HL-60 (cell line): ENCODE data around the gene SORD.

ENCODE experiments used
- GABPA ChIP-seq: IDR thresholded peaks from 2 replicates; pipeline ENCODE4 v1.6.1; 2012; ENCODE audit warnings: low read depth
- POLR2AphosphoS5 ChIP-seq: IDR thresholded peaks from 2 replicates; pipeline ENCODE4 v1.6.1; 2012; ENCODE audit warnings: low read depth
- SPI1 ChIP-seq: IDR thresholded peaks from 2 replicates; pipeline ENCODE4 v1.6.1; 2012; ENCODE audit warnings: low read depth, mild to moderate bottlenecking, borderline replicate concordance
- TF ChIP-seq, protein P1 (sequence below): IDR thresholded peaks from one replicate; pipeline ENCODE4 v1.5.1; 2011; ENCODE audit warnings: low read length, control low read depth, inconsistent platforms; ENCODE audit not compliant: insufficient read depth
- TF ChIP-seq, protein P2 (sequence below): IDR thresholded peaks from 2 replicates; pipeline ENCODE4 v1.6.1; 2012; ENCODE audit warnings: low read depth; ENCODE audit not compliant: insufficient replicate concordance

DNA sequence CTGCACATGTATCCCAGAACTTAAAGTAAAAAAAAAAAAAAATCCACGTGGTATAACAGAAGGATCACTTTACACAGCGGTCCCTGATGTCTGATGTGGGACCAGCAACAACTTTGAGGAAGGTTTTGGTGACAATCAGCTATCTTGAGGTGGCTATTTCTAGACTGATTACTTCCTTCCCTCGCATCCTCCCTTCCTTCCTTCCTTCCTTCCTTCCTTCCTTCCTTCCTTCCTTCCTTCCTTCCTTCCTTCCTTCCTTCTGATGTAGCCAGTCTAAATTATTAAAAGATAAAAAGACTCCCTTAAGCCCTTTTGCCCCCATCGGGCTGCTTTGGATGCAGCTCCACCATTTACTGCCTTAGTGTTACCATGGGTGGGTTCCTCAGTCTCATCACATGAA, 14.9 kb downstream of the SORD start:
- TF ChIP-seq, protein P1, sequence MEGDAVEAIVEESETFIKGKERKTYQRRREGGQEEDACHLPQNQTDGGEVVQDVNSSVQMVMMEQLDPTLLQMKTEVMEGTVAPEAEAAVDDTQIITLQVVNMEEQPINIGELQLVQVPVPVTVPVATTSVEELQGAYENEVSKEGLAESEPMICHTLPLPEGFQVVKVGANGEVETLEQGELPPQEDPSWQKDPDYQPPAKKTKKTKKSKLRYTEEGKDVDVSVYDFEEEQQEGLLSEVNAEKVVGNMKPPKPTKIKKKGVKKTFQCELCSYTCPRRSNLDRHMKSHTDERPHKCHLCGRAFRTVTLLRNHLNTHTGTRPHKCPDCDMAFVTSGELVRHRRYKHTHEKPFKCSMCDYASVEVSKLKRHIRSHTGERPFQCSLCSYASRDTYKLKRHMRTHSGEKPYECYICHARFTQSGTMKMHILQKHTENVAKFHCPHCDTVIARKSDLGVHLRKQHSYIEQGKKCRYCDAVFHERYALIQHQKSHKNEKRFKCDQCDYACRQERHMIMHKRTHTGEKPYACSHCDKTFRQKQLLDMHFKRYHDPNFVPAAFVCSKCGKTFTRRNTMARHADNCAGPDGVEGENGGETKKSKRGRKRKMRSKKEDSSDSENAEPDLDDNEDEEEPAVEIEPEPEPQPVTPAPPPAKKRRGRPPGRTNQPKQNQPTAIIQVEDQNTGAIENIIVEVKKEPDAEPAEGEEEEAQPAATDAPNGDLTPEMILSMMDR, result no peak
- TF ChIP-seq, protein P2, sequence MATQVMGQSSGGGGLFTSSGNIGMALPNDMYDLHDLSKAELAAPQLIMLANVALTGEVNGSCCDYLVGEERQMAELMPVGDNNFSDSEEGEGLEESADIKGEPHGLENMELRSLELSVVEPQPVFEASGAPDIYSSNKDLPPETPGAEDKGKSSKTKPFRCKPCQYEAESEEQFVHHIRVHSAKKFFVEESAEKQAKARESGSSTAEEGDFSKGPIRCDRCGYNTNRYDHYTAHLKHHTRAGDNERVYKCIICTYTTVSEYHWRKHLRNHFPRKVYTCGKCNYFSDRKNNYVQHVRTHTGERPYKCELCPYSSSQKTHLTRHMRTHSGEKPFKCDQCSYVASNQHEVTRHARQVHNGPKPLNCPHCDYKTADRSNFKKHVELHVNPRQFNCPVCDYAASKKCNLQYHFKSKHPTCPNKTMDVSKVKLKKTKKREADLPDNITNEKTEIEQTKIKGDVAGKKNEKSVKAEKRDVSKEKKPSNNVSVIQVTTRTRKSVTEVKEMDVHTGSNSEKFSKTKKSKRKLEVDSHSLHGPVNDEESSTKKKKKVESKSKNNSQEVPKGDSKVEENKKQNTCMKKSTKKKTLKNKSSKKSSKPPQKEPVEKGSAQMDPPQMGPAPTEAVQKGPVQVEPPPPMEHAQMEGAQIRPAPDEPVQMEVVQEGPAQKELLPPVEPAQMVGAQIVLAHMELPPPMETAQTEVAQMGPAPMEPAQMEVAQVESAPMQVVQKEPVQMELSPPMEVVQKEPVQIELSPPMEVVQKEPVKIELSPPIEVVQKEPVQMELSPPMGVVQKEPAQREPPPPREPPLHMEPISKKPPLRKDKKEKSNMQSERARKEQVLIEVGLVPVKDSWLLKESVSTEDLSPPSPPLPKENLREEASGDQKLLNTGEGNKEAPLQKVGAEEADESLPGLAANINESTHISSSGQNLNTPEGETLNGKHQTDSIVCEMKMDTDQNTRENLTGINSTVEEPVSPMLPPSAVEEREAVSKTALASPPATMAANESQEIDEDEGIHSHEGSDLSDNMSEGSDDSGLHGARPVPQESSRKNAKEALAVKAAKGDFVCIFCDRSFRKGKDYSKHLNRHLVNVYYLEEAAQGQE, result no peak
- no peak for TF ChIP-seq SPI1
- no peak for TF ChIP-seq POLR2AphosphoS5
- no peak for TF ChIP-seq GABPA
